ENCODE results near the gene PLTP.

PLTP gene

GRCh38 chr20:45867819-45868176, 44.2 kb downstream of the PLTP start:
- no peak overlapping the region for H3K27ac ChIP-seq
- TF ChIP-seq CTCF (conservative IDR thresholded peaks at IDR 0.05): no peak

GRCh38 chr20:45867136-45867818, 44.7 kb downstream of the PLTP start:
- no peak overlapping the region for H3K27ac ChIP-seq

GRCh38 chr20:45866454-45866853, 45.5 kb downstream of the PLTP start:
- TF ChIP-seq CTCF (conservative IDR thresholded peaks at IDR 0.05): no peak
- no peak overlapping the region for H3K27ac ChIP-seq

More at GRCh38 chr20:45867136-45867818, 44.7 kb downstream of the PLTP start:
- no peak for TF ChIP-seq CTCF (conservative IDR thresholded peaks at IDR 0.05)

GRCh38 chr20:45863543-45864470, 48.1 kb downstream of the PLTP start:
- TF ChIP-seq CTCF (conservative IDR thresholded peaks at IDR 0.05): no peak
- no peak overlapping the region for H3K27ac ChIP-seq

GRCh38 chr20:45861221-45862075, 50.5 kb downstream of the PLTP start:
- TF ChIP-seq CTCF (conservative IDR thresholded peaks at IDR 0.05): no peak

GRCh38 chr20:45860560-45861220, 51.3 kb downstream of the PLTP start:
- no peak for TF ChIP-seq CTCF (conservative IDR thresholded peaks at IDR 0.05)
- peak overlapping the region; percentile 49 for H3K27ac ChIP-seq

More at GRCh38 chr20:45861221-45862075, 50.5 kb downstream of the PLTP start:
- H3K27ac ChIP-seq: peak overlapping the region; percentile 49

Measured in VCaP (cell line).